ENCODE results near the gene RUBCNL. TPM values are rescaled to one million over a fixed set of nuclear protein-coding genes. Genes with fewer than 3 reads are reported as not detected.

Gene RUBCNL
- polyA plus RNA-seq, 3 donors: 1.5 to 14.5 (median 2.8) TPM

- Histone ChIP-seq H3K27ac (ENCODE audit: low read depth in 1 of 2, low read length in 2 of 2) (peak overlapping the region; percentile 16 to 71), H2AFZ (ENCODE audit: insufficient read depth, low read depth, low read length, poor library complexity, severe bottlenecking) (peak overlapping the region; percentile 92), H4K20me1 (ENCODE audit: insufficient read depth, low read length) (no peaks in the 10 kb centered on the region), H3K9me3 (replicated peaks in 1 of 2; ENCODE audit: control insufficient read depth in 1 of 2, insufficient read depth in 1 of 2, low read length in 2 of 2) (no peaks in the 10 kb centered on the region), H3K9ac (ENCODE audit: insufficient read depth, low read length, poor library complexity, severe bottlenecking) (peak overlapping the region; percentile 66), H3K27me3 (ENCODE audit: control insufficient read depth in 2 of 2, insufficient read depth in 2 of 2, low read length in 2 of 2) (peaks cover 0 to 9% of the 10 kb centered on the region in 2 donors), H3K36me3 (replicated peaks in 1 of 2; ENCODE audit: control insufficient read depth in 1 of 2, insufficient read depth in 2 of 2, low read length in 2 of 2) (no peaks in the 10 kb centered on the region), H3K4me3 (replicated peaks in 1 of 3; ENCODE audit: low read depth in 2 of 3, low read length in 3 of 3) (peak overlapping the region; percentile 45 to 88 (median 65)), H3K4me1 (ENCODE audit: control insufficient read depth in 1 of 2, insufficient read depth in 2 of 2, low read length in 2 of 2) (peaks cover 83 to 89% of the 10 kb centered on the region in 2 donors), H3K79me2 (ENCODE audit: insufficient read depth, low read length) (no peaks in the 10 kb centered on the region), H3K4me2 (replicated peaks; ENCODE audit: extremely low read depth, low read length, poor library complexity, severe bottlenecking) (peak overlapping the region; percentile 96)
- no peak for DNase-seq
- Mint-ChIP-seq H3K27ac (peak overlapping the region in 5 of 7 donors; percentile 41 to 89 (median 81)), H3K4me3 (peak overlapping the region; percentile 92 to 96), H3K27me3 (ENCODE audit: low read depth in 3 of 3) (peaks cover 8 to 30% (median 24%) of the 10 kb centered on the region in 3 donors), H3K9me3 (peaks cover 0 to 2% (median 0%) of the 10 kb centered on the region in 7 donors), H3K4me1 (peaks cover 80% of the 10 kb centered on the region), H3K36me3 (peaks cover 6 to 19% of the 10 kb centered on the region in 2 donors)
- WGBS (ENCODE audit: insufficient coverage): 9% methylated on average over 32 of the region's 37 CpGs
- intact Hi-C loops (cut with micrococcal nuclease): loop anchor here (5.0 kb wide), 3 partner anchors 34 to 64 kb away; no protein-coding TSS in a partner anchor
- TF ChIP-seq CTCF (IDR thresholded peaks at IDR 0.05): no peak
Observed at GRCh38 chr13:46386392-46387063, 524 bp downstream of the RUBCNL start.

GRCh38 chr13:46385946-46386345 is 1.1 kb downstream of the RUBCNL start:
- H3K27me3 ChIP-seq (ENCODE audit: control insufficient read depth in 2 of 2, insufficient read depth in 2 of 2, low read length in 2 of 2): peaks cover 0 to 9% of the 10 kb centered on the region in 2 donors
- peaks cover 6 to 19% of the 10 kb centered on the region in 2 donors for H3K36me3 Mint-ChIP-seq
- peak overlapping the region; percentile 45 to 88 (median 65) for H3K4me3 ChIP-seq (replicated peaks in 1 of 3; ENCODE audit: low read depth in 2 of 3, low read length in 3 of 3)
- H3K36me3 ChIP-seq (replicated peaks in 1 of 2; ENCODE audit: control insufficient read depth in 1 of 2, insufficient read depth in 2 of 2, low read length in 2 of 2): no peaks in the 10 kb centered on the region
- H3K4me2 ChIP-seq (replicated peaks; ENCODE audit: extremely low read depth, low read length, poor library complexity, severe bottlenecking): peak overlapping the region; percentile 96
- H3K27me3 Mint-ChIP-seq (ENCODE audit: low read depth in 3 of 3): peaks cover 8 to 30% (median 24%) of the 10 kb centered on the region in 3 donors
- DNase-seq: no peak
- 82% methylated on average over 4 of the region's 10 CpGs for WGBS (ENCODE audit: insufficient coverage)
- peaks cover 82% of the 10 kb centered on the region for H3K4me1 Mint-ChIP-seq
- H3K9me3 ChIP-seq (replicated peaks in 1 of 2; ENCODE audit: control insufficient read depth in 1 of 2, insufficient read depth in 1 of 2, low read length in 2 of 2): no peaks in the 10 kb centered on the region
- peak overlapping the region in 3 of 7 donors; percentile 38 to 74 (median 65) for H3K27ac Mint-ChIP-seq
- H3K9me3 Mint-ChIP-seq: peaks cover 0 to 2% (median 0%) of the 10 kb centered on the region in 7 donors
- H4K20me1 ChIP-seq (ENCODE audit: insufficient read depth, low read length): no peaks in the 10 kb centered on the region
- no peak for TF ChIP-seq CTCF (IDR thresholded peaks at IDR 0.05)
- H3K79me2 ChIP-seq (ENCODE audit: insufficient read depth, low read length): no peaks in the 10 kb centered on the region
- intact Hi-C loops (cut with micrococcal nuclease): loop anchor here (5.0 kb wide), 3 partner anchors 34 to 64 kb away; no protein-coding TSS in a partner anchor
- H2AFZ ChIP-seq (ENCODE audit: insufficient read depth, low read depth, low read length, poor library complexity, severe bottlenecking): peak overlapping the region; percentile 92
- no peak overlapping the region for H3K27ac ChIP-seq (ENCODE audit: low read depth in 1 of 2, low read length in 2 of 2)
- peak overlapping the region; percentile 66 for H3K9ac ChIP-seq (ENCODE audit: insufficient read depth, low read length, poor library complexity, severe bottlenecking)
- peaks cover 80 to 87% of the 10 kb centered on the region in 2 donors for H3K4me1 ChIP-seq (ENCODE audit: control insufficient read depth in 1 of 2, insufficient read depth in 2 of 2, low read length in 2 of 2)
- peak overlapping the region; percentile 92 to 96 for H3K4me3 Mint-ChIP-seq

Data from CD14-positive monocyte (primary cell).